Measurements from ENCODE around the gene EEFSEC. TPM values are rescaled to one million over a fixed set of nuclear protein-coding genes. Genes with fewer than 3 reads are reported as not detected.

EEFSEC gene
- total and polyA plus RNA-seq, 5 experiments from 2014 or later = 14.7 to 27.1 (median 19.2) TPM

DNA sequence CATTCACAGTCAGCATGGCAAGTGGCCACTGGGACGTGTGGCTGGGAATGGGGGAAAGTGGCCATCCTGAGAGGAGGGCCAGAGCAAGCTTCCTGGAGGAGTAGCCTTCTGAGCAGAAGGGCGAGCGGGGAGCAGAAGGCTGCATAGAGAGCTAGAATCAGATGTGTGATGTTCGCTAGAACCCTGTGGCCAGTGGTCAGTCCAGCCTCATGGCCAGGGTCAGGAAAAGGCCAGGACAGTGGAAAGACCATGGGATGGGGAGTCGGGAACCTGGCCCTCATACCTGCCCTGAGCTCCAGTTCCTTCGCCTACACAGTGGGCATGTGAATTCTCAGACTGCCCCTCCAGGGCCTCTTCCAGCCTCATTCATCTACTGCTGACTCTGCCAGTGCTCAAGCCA is 211.0 kb downstream of the EEFSEC start:
- peaks cover 0 to 30% (median 6%) of the 10 kb centered on the region in 3 donors for H3K36me3 Mint-ChIP-seq

DNA sequence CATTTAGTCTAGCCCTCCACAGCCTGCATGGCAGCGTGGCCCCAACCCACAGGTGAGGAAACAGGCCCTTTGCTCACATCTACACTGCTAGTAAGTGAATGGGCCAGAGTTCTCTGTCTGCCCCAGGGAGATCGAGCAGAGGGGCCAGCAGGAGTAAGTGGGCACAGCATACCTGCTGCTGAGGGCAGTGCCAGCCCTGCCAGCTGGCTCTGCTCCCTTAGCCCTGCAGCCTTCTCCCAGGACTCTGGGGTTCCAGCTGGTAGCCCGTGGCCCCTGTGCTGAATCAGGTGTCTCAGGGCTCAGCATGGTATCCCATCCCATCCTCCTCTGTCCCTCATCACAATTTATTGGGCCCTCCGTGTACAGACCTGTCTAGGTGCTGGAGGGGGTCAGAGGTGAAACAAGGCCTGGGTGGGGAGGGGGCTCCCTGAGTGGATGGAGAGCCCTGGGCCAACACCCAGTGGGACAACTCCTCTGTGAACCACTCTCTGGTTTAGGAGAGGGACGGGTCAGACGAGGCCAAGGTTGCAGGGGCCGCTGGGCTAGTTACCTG is 211.6 kb downstream of the EEFSEC start:
- DNase-seq (peak in 1 of 10 donors; percentile 32), ATAC-seq (no peak)
- H3K4me1 Mint-ChIP-seq = peaks cover 0 to 5% (median 3%) of the 10 kb centered on the region in 4 donors
- H3K9me3 Mint-ChIP-seq = no peaks in the 10 kb centered on the region
- no peaks in the 10 kb centered on the region for H3K27me3 Mint-ChIP-seq
- no peak overlapping the region for H3K4me3 Mint-ChIP-seq
- POLR2A ChIA-PET = no interaction called here
- H3K27ac Mint-ChIP-seq = peak overlapping the region in 2 of 10 donors; percentile 11 to 22
- peaks cover 0 to 33% (median 6%) of the 10 kb centered on the region in 3 donors for H3K36me3 Mint-ChIP-seq

More for the DNA sequence above, 211.0 kb downstream of the EEFSEC start:
- no peak for ATAC-seq
- Mint-ChIP-seq H3K4me3 (no peak overlapping the region), H3K9me3 (no peaks in the 10 kb centered on the region), H3K4me1 (peaks cover 0 to 5% (median 1%) of the 10 kb centered on the region in 4 donors), H3K27me3 (no peaks in the 10 kb centered on the region), H3K27ac (peak overlapping the region in 3 of 10 donors; percentile 22 to 87 (median 82))
- POLR2A ChIA-PET = no interaction called here
- DNase-seq = no peak

GRCh38 chr3:128366136-128366535 is 212.9 kb downstream of the EEFSEC start:
- Mint-ChIP-seq H3K27ac (peak overlapping the region in 2 of 10 donors; percentile 2 to 75), H3K9me3 (no peaks in the 10 kb centered on the region), H3K36me3 (peaks cover 0 to 34% (median 6%) of the 10 kb centered on the region in 3 donors), H3K27me3 (no peaks in the 10 kb centered on the region), H3K4me1 (peaks cover 0 to 8% (median 5%) of the 10 kb centered on the region in 4 donors), H3K4me3 (no peak overlapping the region)
- ATAC-seq (no peak), DNase-seq (no peak)
- POLR2A ChIA-PET = no interaction called here

- ATAC-seq = no peak
- DNase-seq = no peak
- Mint-ChIP-seq H3K27me3 (no peaks in the 10 kb centered on the region), H3K9me3 (no peaks in the 10 kb centered on the region), H3K4me3 (no peak overlapping the region), H3K36me3 (peaks cover 0 to 30% (median 6%) of the 10 kb centered on the region in 3 donors), H3K4me1 (peaks cover 0 to 8% (median 6%) of the 10 kb centered on the region in 4 donors), H3K27ac (peak overlapping the region in 3 of 10 donors; percentile 6 to 75 (median 60))
- POLR2A ChIA-PET = no interaction called here
Observed at GRCh38 chr3:128366652-128367051, 213.4 kb downstream of the EEFSEC start.

DNA sequence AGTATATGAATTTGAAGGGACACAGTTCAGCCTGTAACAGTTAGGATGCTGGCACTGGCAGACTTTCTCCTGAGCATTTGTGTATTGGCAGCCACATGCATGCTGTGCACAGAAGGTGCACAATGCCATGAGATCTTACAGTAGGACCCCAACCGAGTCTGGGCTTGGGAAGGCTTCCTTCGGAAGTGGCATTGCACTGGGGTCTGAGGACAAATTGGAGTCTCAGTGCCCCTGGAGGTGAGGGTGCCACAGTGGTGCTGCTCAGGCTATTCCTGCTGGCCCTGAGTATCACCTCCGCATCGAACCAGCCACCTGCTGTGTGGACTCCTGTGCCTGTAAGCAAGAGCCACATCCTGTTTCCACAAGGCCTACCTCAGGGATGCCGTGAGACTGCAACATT is 213.9 kb downstream of the EEFSEC start:
- Mint-ChIP-seq H3K4me3 (no peak overlapping the region), H3K4me1 (peaks cover 0 to 8% (median 6%) of the 10 kb centered on the region in 4 donors), H3K27ac (peak overlapping the region in 4 of 10 donors; percentile 6 to 59 (median 28)), H3K27me3 (no peaks in the 10 kb centered on the region), H3K36me3 (peaks cover 0 to 28% (median 6%) of the 10 kb centered on the region in 3 donors), H3K9me3 (no peaks in the 10 kb centered on the region)
- DNase-seq (no peak), ATAC-seq (no peak)
- POLR2A ChIA-PET = no interaction called here

GRCh38 chr3:128367761-128368160 is 214.5 kb downstream of the EEFSEC start:
- no peaks in the 10 kb centered on the region for H3K9me3 Mint-ChIP-seq
- H3K36me3 Mint-ChIP-seq = peaks cover 0 to 30% (median 6%) of the 10 kb centered on the region in 3 donors
- no peak for DNase-seq
- peaks cover 0 to 8% (median 6%) of the 10 kb centered on the region in 4 donors for H3K4me1 Mint-ChIP-seq
- no peak overlapping the region for H3K4me3 Mint-ChIP-seq
- peak overlapping the region in 2 of 10 donors; percentile 44 to 57 for H3K27ac Mint-ChIP-seq
- POLR2A ChIA-PET = interaction anchor here (0.7 kb wide), 1 partner anchor 148 kb away, joined by 3 read pairs; no protein-coding TSS in a partner anchor
- no peak for ATAC-seq
- no peaks in the 10 kb centered on the region for H3K27me3 Mint-ChIP-seq

- Mint-ChIP-seq H3K27ac (no peak overlapping the region), H3K9me3 (no peaks in the 10 kb centered on the region), H3K27me3 (no peaks in the 10 kb centered on the region), H3K4me3 (no peak overlapping the region), H3K36me3 (peaks cover 0 to 33% (median 8%) of the 10 kb centered on the region in 3 donors), H3K4me1 (peaks cover 0 to 11% (median 6%) of the 10 kb centered on the region in 4 donors)
- DNase-seq = no peak
- POLR2A ChIA-PET = interaction anchor here (0.7 kb wide), 1 partner anchor 55 kb away, joined by 5 read pairs; no protein-coding TSS in a partner anchor
- ATAC-seq = no peak
Observed at GRCh38 chr3:128368626-128369025, 215.3 kb downstream of the EEFSEC start.

DNA sequence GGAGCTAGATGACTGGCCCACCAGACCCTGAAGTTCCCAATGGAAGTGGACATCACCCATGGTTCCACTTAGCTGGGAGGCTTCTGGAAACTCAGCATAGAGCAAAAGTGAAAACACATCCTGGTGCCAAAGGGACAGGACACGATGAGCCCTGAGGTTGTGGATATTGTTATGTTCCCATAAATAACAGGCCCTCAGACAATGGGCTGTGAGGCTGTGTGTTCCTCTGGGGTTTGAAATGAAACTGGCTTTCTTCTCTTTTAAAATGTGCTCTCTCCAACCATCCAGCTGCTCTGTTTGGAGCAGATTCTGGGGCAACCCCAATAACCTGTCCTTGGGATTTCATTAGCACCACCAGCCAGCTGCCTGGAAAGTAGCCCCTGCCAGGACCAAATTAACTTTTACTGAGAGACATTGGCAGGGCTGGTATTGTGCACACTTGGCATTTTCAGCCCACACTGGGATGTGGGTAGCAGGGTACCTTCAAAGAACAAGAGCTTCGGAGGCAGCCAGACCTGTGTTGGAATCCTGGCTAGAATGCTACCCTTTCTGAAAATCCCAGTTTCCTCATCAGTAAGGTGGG is 215.9 kb downstream of the EEFSEC start:
- POLR2A ChIA-PET = no interaction called here
- Mint-ChIP-seq H3K36me3 (peaks cover 0 to 30% (median 9%) of the 10 kb centered on the region in 3 donors), H3K4me3 (no peak overlapping the region), H3K9me3 (no peaks in the 10 kb centered on the region), H3K27ac (peak overlapping the region in 1 of 10 donors; percentile 7), H3K4me1 (peaks cover 0 to 11% (median 6%) of the 10 kb centered on the region in 4 donors), H3K27me3 (no peaks in the 10 kb centered on the region)
- DNase-seq (no peak), ATAC-seq (no peak)

- Mint-ChIP-seq H3K27ac (peak overlapping the region in 1 of 10 donors; percentile 60), H3K36me3 (peaks cover 0 to 30% (median 9%) of the 10 kb centered on the region in 3 donors), H3K4me3 (no peak overlapping the region), H3K9me3 (no peaks in the 10 kb centered on the region), H3K4me1 (peaks cover 0 to 9% (median 6%) of the 10 kb centered on the region in 4 donors), H3K27me3 (no peaks in the 10 kb centered on the region)
- ATAC-seq (no peak), DNase-seq (no peak)
- POLR2A ChIA-PET = no interaction called here
Observed at GRCh38 chr3:128369881-128370642, 216.8 kb downstream of the EEFSEC start.

- ATAC-seq (no peak), DNase-seq (no peak)
- Mint-ChIP-seq H3K9me3 (no peaks in the 10 kb centered on the region), H3K36me3 (peaks cover 0 to 33% (median 7%) of the 10 kb centered on the region in 3 donors), H3K4me3 (no peak overlapping the region), H3K27ac (no peak overlapping the region), H3K27me3 (no peaks in the 10 kb centered on the region), H3K4me1 (peaks cover 0 to 11% (median 6%) of the 10 kb centered on the region in 4 donors)
- POLR2A ChIA-PET = no interaction called here
Observed at GRCh38 chr3:128372281-128372680, 219.0 kb downstream of the EEFSEC start.

DNA sequence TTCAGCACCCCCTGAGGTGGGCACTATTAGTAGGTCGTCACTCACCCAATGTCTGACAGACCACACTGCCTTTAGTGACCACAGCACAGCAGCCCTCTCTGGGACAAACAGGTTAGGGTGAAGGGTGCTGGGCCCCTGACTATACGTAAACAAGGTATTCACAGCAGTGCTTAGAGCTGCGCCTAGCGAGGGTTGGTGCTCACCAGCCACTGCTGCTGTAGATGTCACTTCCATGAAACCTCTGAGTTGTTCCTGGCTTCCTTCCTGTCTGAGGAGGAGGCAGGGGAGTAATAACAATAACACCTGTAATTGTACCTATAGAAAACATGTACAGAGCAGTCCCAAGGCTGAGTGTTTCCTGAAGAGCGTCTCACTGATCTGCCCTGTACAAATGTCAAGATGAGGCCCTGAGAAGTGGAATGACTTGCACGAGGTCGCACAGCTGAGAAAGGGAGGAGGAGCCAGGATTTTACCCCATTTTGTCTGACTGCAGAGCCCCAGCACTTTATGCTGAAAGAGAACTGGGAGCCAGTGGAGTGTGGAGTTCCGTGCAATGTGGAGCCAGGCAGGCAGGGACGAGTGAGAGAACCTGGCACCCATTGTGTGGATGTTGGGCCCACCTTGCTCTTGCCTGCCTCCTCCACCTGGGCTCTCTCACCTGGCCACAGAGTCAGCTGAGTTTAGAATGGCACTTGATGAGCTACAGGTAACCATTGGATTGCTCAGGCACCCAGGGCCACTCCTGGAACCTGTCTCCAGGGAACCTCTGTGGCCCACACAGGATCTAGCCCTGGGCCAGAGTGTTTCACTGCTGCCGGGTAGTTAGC is 219.6 kb downstream of the EEFSEC start:
- POLR2A ChIA-PET = no interaction called here
- Mint-ChIP-seq H3K27me3 (no peaks in the 10 kb centered on the region), H3K9me3 (no peaks in the 10 kb centered on the region), H3K27ac (no peak overlapping the region), H3K36me3 (peaks cover 0 to 26% (median 3%) of the 10 kb centered on the region in 3 donors), H3K4me3 (no peak overlapping the region), H3K4me1 (peaks cover 0 to 11% (median 5%) of the 10 kb centered on the region in 4 donors)
- DNase-seq = no peak
- no peak for ATAC-seq

- DNase-seq = no peak
- Mint-ChIP-seq H3K9me3 (no peaks in the 10 kb centered on the region), H3K27ac (no peak overlapping the region), H3K36me3 (peaks cover 0 to 20% (median 3%) of the 10 kb centered on the region in 3 donors), H3K4me1 (peaks cover 0 to 11% (median 3%) of the 10 kb centered on the region in 4 donors), H3K4me3 (no peak overlapping the region), H3K27me3 (no peaks in the 10 kb centered on the region)
- ATAC-seq = no peak
- POLR2A ChIA-PET = no interaction called here
Observed at GRCh38 chr3:128374746-128375445, 221.6 kb downstream of the EEFSEC start.
